Naive thymus-derived CD8-positive, alpha-beta T cell (primary cell): Measurements from ENCODE around the gene INPP5E. TPM values are rescaled to one million over a fixed set of nuclear protein-coding genes. Genes with fewer than 3 reads are reported as not detected.
A peak's percentile ranks its signal among the peaks of the same experiment; 100 is the strongest.

Experiments
- ATAC-seq, 2 donors: fragments of 150-1000 bp; cut with Tn5 transposase in 1 of 2; sonication (Bioruptor Pico), chemical (Tn5 transposase) in 1 of 2; 1 replicate in 1 of 2; 2 replicates in 1 of 2; pipeline ENCODE4 v1.10.0; 2021; ENCODE audit warnings: mild to moderate bottlenecking in 2 of 2, moderate library complexity in 2 of 2
- POLR2A ChIA-PET: fragments of 350-600 bp; sonication (Branson Sonifier 250); formaldehyde crosslinking; loops from one replicate; lab custom pipeline; 2021; ENCODE audit warnings: antibody characterized with exemption; lab: Charles Lee
- DNase-seq, 10 donors: peaks; one replicate each; pipeline versions ENCODE4 v3.0.0 to v3.0.0-alpha.2; 2020 to 2022
- H3K27ac Mint-ChIP-seq, 10 donors: one replicate each; pipeline ENCODE4 v1.8.0; 2020 to 2022; ENCODE audit warnings: mild to moderate bottlenecking in 10 of 10, mixed read lengths in 10 of 10, moderate library complexity in 4 of 10, inconsistent platforms in 1 of 10
- H3K27me3 Mint-ChIP-seq, 5 donors: one replicate each; pipeline ENCODE4 v1.8.0; 2021 to 2022; ENCODE audit warnings: mixed read lengths in 5 of 5
- H3K36me3 Mint-ChIP-seq, 3 donors: one replicate each; pipeline ENCODE4 v1.8.0; 2020 to 2022; ENCODE audit warnings: mixed read lengths in 3 of 3, mild to moderate bottlenecking in 2 of 3, inconsistent platforms in 1 of 3
- H3K4me1 Mint-ChIP-seq, 4 donors: one replicate each; pipeline ENCODE4 v1.8.0; 2021 to 2022; ENCODE audit warnings: mixed read lengths in 4 of 4
- H3K4me3 Mint-ChIP-seq, 10 donors: one replicate each; pipeline ENCODE4 v1.8.0; 2020 to 2022; ENCODE audit warnings: mild to moderate bottlenecking in 10 of 10, mixed read lengths in 10 of 10, moderate library complexity in 6 of 10, inconsistent platforms in 1 of 10
- H3K9me3 Mint-ChIP-seq, 9 donors: one replicate each; pipeline ENCODE4 v1.8.0; 2020 to 2022; ENCODE audit warnings: mixed read lengths in 9 of 9, mild to moderate bottlenecking in 3 of 9, inconsistent platforms in 1 of 9, moderate library complexity in 1 of 9
- polyA plus RNA-seq, 3 donors: library from polyadenylated mRNA; unstranded; fragments of 300-500 nt; fragmentation: Illumina TruSeq; gene quantifications; one replicate each; pipeline ENCODE4 v1.2.3, GENCODE V29; 2021
- total RNA-seq, 8 experiments: library from RNA in 2 of 8; stranded (reverse) in 2 of 8; gene quantifications; one replicate each; pipeline ENCODE4 v1.2.3 and lab custom pipeline; 2021 to 2026

Gene INPP5E
- total and polyA plus RNA-seq, 5 experiments from 2014 or later = 0.90 to 27.3 (median 4.4) TPM

DNA sequence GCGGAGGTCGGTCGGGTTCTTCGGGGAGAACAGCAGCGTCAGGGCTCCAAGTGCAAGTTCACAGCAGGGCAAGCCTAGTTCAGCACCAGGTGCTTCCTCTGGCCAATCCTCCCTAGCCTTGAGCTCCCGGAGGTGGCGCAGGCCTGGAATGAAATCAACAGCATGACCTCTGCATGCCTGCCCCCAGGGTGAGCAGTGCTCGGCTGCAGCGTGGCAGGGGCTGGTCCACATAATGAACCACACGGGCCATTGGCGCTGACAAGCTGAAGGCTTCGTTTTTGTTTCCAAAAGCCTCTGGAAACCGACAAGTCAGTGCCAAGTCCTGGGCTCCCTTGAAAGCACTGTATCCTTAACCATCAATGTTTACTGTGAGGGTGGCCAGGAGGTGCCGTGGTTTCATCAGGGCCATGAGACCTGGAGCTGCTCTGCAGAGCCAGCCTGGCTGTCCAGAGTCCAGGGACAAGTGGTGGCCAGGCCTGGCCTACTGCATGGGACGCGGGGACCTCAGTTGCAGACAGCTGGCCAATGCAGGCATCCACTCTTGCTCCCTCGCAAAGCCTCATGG is 2.1 kb upstream of the INPP5E start:
- Mint-ChIP-seq H3K27ac (peak overlapping the region in 4 of 10 donors; percentile 6 to 81 (median 50)), H3K27me3 (no peaks in the 10 kb centered on the region), H3K36me3 (peaks cover 0 to 56% (median 7%) of the 10 kb centered on the region in 3 donors), H3K9me3 (no peaks in the 10 kb centered on the region), H3K4me1 (peaks cover 9 to 19% (median 17%) of the 10 kb centered on the region in 4 donors), H3K4me3 (peak overlapping the region in 5 of 10 donors; percentile 33 to 70 (median 61))
- POLR2A ChIA-PET = no interaction called here
- no peak for DNase-seq
- no peak for ATAC-seq

DNA sequence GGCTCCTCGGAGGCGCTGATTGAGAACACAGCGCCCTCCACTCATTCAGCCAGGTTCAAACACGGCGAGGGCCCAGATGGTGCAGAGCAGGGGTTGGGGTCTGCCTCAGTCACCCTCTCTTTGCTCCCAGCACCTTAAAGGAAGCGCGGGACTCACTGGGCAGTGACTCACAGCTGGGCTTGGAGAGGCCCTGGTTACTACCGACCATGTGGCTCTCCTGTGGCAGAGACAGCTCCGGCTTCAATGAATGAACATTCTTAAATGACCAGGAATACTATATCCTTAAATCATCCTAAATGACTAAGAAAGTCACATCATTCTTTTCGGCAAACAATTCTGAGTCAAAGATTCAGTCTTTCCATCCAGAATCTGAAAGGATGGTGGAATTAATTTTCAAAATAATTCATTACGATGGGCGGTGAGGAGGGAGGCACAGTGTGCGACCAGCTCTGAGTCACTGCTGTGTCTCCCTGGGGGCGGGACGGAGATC is 1.6 kb upstream of the INPP5E start:
- H3K36me3 Mint-ChIP-seq = peaks cover 0 to 51% (median 4%) of the 10 kb centered on the region in 3 donors
- no peaks in the 10 kb centered on the region for H3K27me3 Mint-ChIP-seq
- peak overlapping the region in 3 of 10 donors; percentile 6 to 81 (median 62) for H3K27ac Mint-ChIP-seq
- POLR2A ChIA-PET = no interaction called here
- DNase-seq (no peak), ATAC-seq (no peak)
- no peaks in the 10 kb centered on the region for H3K9me3 Mint-ChIP-seq
- H3K4me1 Mint-ChIP-seq = peaks cover 9 to 24% (median 21%) of the 10 kb centered on the region in 4 donors
- H3K4me3 Mint-ChIP-seq = peak overlapping the region in 7 of 10 donors; percentile 4 to 70 (median 34)

DNA sequence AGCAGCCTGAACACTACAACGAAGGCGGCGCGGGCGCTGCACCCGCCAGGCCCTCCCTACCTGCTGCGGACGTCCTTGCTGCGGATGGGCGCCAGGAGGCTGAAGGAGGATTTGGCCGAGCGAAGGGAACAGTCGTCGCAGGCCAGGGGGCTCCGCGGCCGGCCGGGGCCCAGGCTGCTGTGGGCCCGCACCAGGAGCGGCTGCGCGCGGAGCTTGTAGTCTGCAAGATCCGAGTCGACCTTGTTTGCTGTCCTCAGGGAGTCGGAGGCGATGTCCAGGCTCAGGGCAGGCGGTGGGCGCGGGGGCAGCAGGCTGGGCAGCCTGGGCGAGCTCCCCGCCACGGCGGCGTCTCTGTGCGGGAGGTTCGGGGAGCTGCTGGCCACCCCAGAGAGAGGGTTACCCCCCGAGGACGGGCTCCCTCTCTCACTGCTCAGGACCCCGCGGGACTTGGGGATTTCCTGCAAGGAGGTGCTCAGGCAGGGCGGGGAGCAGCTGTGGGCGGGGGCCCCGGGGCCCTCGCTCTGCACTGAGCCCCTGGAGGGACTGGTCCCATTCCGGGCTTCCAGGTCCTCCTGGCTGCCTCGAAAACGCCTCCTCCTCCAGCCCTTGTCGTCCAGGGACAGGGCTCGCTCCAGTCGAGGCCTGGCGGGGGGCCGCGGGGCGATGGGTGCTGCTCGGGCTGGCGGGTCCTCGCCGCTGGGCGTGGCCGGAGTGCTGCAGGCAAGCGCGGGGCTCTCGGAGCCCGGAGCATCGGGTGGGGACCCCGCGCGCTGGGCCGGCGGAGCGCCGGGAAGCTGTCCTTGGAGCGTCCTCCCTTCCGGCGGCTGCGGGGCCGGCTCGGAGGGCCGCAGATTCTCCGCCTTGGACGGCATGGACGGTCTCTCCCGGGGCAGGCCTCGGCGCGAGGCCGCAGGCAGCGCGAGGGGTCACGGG is 831 bp downstream of the INPP5E start:
- ATAC-seq (peak; percentile 71 to 78), DNase-seq (peak; percentile 14 to 70 (median 50))
- H3K4me1 Mint-ChIP-seq = peaks cover 13 to 31% (median 26%) of the 10 kb centered on the region in 4 donors
- H3K27me3 Mint-ChIP-seq = no peaks in the 10 kb centered on the region
- H3K9me3 Mint-ChIP-seq = no peaks in the 10 kb centered on the region
- POLR2A ChIA-PET = interaction anchor here (0.7 to 2.3 kb wide), 3 partner anchors 10 to 39 kb away, joined by 3 to 6 read pairs (median 5); no protein-coding TSS in a partner anchor
- H3K4me3 Mint-ChIP-seq = peak overlapping the region; percentile 74 to 92 (median 82)
- peaks cover 0 to 27% (median 2%) of the 10 kb centered on the region in 3 donors for H3K36me3 Mint-ChIP-seq
- peak overlapping the region in 8 of 10 donors; percentile 28 to 88 (median 70) for H3K27ac Mint-ChIP-seq

DNA sequence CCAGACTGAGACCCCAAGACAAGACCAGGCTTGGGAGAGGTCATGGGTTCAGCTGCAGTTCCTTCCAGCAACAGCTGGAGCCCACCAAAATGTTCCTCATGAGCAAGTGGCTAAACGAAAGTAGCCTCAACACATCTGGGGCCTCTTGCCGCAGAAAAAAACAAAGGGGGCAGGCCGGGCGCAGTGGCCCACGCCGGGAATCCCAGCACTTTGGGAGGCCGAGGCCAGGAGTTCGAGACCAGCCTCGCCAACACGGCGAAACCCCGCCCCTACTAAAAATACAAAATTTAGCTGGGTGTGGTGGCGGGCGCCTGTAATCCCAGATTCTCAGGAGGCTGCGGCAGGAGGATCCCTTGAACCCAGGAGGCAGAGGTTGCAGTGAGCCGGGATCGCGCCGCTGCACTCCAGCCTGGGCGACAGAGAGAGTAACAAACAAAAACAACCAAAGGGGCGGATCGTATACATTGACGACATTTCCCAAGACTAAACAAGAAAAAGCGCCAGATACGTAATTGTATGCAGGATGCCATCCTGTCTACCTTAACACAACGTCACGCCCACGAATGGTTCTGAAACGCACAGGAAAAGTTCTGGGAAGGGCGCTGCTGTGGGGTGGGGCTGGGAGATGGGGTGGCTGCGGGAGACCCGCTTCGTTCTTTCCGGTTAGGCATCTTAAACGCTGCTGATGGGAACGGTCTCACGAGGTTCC is 1.7 kb downstream of the INPP5E start:
- POLR2A ChIA-PET = interaction anchor here (2.3 kb wide), 1 partner anchor 28 kb away, joined by 6 read pairs; no protein-coding TSS in a partner anchor
- ATAC-seq = no peak
- peak overlapping the region; percentile 28 to 88 (median 70) for H3K27ac Mint-ChIP-seq
- peaks cover 13 to 31% (median 26%) of the 10 kb centered on the region in 4 donors for H3K4me1 Mint-ChIP-seq
- H3K9me3 Mint-ChIP-seq = no peaks in the 10 kb centered on the region
- H3K4me3 Mint-ChIP-seq = peak overlapping the region; percentile 74 to 92 (median 82)
- H3K36me3 Mint-ChIP-seq = peaks cover 0 to 20% (median 2%) of the 10 kb centered on the region in 3 donors
- DNase-seq = no peak
- no peaks in the 10 kb centered on the region for H3K27me3 Mint-ChIP-seq

DNA sequence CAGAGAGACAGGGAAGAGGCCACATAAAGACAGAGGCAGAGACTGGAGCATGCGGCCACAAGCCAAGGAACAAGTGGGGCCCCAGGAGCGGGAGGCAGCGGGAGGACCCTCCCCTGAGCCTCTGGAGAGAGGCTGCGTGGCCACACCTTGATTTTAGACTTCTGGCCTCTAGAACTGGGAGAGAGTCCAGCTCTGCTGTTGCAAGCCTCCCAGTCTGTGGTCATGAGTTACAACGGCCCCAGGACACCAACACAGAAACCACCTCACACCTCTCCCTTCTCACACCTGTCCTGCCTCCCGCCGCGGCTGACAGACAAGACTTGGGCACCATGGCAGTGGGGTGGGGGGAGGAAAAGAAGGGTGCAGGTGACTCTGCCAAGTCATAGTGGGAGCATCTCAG is 2.2 kb downstream of the INPP5E start:
- Mint-ChIP-seq H3K36me3 (peaks cover 0 to 14% (median 2%) of the 10 kb centered on the region in 3 donors), H3K27ac (peak overlapping the region in 4 of 10 donors; percentile 61 to 83 (median 70)), H3K4me3 (peak overlapping the region; percentile 59 to 92 (median 81)), H3K27me3 (no peaks in the 10 kb centered on the region), H3K4me1 (peaks cover 13 to 31% (median 26%) of the 10 kb centered on the region in 4 donors), H3K9me3 (no peaks in the 10 kb centered on the region)
- DNase-seq (no peak), ATAC-seq (no peak)
- POLR2A ChIA-PET = interaction anchor here (2.3 kb wide), 1 partner anchor 28 kb away, joined by 6 read pairs; no protein-coding TSS in a partner anchor

DNA sequence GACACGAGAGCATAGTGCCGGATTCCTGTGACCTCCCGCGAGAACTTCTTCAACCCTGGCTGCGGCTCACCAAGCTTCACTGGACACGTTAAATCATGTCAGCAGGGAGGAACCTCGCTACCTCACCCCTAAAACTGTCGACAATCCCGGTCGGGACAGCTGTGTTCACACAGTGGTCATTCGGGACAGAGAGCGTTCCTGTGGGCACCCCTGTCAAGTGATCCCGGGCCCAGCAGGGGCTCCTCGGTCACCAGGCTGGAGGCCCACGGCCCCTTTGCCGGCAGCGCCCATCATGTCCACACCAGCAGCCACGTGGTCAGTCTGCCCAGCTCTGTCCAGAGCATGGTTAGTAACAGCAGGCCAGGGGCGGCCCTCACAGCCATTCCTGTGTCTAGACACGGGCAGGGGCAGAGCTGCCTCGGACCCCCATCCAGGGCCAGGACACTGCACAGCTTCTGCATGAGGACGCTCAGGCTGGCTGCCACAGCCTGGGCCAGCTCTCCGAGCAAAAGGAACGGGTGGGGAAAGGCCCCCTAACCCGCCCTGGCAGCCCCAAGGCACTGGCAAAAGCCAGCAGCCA is 3.5 kb downstream of the INPP5E start:
- ATAC-seq (no peak), DNase-seq (no peak)
- no peaks in the 10 kb centered on the region for H3K27me3 Mint-ChIP-seq
- H3K9me3 Mint-ChIP-seq = no peaks in the 10 kb centered on the region
- peaks cover 0 to 4% (median 0%) of the 10 kb centered on the region in 3 donors for H3K36me3 Mint-ChIP-seq
- POLR2A ChIA-PET = no interaction called here
- H3K4me3 Mint-ChIP-seq = peak overlapping the region in 7 of 10 donors; percentile 33 to 92 (median 81)
- H3K27ac Mint-ChIP-seq = peak overlapping the region in 2 of 10 donors; percentile 46 to 72
- peaks cover 13 to 31% (median 26%) of the 10 kb centered on the region in 4 donors for H3K4me1 Mint-ChIP-seq

DNA sequence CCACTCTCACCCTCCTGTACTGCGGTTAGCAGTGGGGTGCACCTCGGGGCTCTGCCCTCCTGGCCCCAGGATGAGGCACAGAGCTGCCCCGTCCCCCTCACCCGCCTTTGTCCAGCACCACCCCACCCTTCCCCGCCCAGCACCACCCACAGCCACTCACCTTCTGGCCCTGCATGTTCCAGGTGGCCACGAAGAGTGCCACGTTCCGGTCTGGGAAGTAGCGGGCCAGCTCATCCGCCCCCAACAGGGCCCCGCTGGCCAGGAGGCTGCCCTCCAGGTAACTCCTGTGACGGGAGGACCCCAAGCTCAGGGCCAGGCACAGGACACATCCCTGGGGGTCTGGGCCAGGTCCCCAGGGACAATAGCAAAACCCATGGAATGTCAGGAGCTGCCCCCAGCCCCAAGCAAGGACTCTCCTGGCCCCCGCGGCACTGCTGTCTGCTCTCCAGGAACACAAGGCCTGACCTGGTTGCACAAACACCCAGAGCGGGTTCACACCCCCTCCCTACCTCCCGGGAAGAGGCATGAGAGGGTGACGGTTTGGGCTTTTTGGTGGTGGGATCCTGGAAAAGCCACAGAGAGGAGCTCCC is 5.0 kb downstream of the INPP5E start:
- peaks cover 0 to 11% (median 0%) of the 10 kb centered on the region in 3 donors for H3K36me3 Mint-ChIP-seq
- POLR2A ChIA-PET = interaction anchor here (0.5 kb wide), 1 partner anchor 13 kb away, joined by 4 read pairs; no protein-coding TSS in a partner anchor

DNA sequence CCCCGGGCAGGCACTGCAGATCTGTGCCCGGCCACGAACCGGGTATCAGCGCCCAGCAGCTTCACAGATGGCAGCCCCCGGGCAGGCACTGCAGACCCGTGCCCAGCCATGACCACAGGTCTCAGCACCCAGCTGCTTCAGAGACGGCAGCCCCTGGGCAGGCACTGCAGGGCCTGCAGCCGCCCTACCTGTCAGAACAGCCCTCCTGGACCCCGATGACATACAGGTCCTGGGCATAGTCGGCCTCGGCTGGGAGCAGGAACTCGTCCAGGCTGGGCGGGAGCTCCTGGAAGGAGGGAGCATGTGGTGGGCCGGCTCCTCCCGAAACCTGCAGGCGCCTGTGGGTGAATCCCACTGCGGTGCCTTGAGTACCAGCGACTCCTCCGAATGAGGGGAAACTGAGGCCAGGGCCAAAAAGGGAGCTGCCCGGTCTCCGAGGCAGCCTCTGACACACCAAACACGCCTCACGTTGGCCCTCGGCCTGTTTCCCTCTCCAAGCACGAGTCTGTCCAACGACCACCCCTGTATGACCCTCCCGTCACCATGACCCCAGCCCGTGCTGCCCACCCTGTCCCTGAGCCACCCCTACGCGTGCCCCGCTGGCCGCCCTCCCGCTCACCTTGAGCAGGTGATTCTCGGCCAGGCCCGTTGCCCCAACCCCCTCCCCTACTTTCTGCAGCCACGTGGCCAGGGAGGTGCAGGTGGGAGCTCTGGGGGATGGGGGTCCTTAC is 5.6 kb downstream of the INPP5E start:
- no peak for DNase-seq
- H3K36me3 Mint-ChIP-seq = peaks cover 0 to 12% (median 0%) of the 10 kb centered on the region in 3 donors
- ATAC-seq = no peak
- H3K27me3 Mint-ChIP-seq = no peaks in the 10 kb centered on the region
- H3K9me3 Mint-ChIP-seq = no peaks in the 10 kb centered on the region
- H3K27ac Mint-ChIP-seq = no peak overlapping the region
- no peak overlapping the region for H3K4me3 Mint-ChIP-seq
- peaks cover 13 to 28% (median 26%) of the 10 kb centered on the region in 4 donors for H3K4me1 Mint-ChIP-seq
- POLR2A ChIA-PET = interaction anchor here (0.5 kb wide), 1 partner anchor 13 kb away, joined by 4 read pairs; no protein-coding TSS in a partner anchor

More for the DNA sequence above, 5.0 kb downstream of the INPP5E start:
- Mint-ChIP-seq H3K27me3 (no peaks in the 10 kb centered on the region), H3K27ac (no peak overlapping the region), H3K4me3 (no peak overlapping the region), H3K9me3 (no peaks in the 10 kb centered on the region), H3K4me1 (peaks cover 13 to 28% (median 26%) of the 10 kb centered on the region in 4 donors)
- DNase-seq (no peak), ATAC-seq (no peak)

DNA sequence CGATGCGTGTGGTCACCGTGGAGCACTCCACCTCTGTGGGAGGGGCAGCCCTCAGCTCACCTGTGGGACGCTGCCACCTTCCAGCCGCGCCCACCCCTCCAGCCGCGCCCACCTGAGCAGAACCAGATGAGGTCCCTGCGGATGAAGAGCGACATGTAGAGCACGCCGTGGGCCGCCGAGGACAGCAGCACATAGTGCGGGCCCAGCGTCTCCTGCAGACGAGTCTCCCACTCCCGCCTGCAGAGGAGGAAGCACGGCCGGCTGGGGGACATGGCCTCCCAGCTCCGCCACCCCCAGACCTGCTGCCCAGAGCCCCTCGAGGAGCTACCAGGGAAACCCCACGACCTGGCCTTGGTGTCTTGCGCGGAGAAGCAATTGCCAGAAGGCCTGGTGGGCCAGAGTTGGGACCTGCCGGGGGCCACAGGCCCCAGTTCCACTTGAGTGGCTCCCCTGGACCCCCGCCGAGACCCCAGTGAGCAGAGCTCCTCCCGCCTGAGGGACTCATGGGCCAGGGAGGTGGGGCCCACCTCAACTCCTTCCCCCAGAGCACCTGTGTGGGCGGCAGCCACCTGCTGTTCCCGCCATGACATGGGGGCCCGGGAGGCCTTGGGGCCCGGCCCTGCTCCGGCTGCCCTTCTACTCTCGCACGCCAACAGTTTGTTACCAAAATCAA is 6.5 kb downstream of the INPP5E start:
- Mint-ChIP-seq H3K9me3 (no peaks in the 10 kb centered on the region), H3K27me3 (no peaks in the 10 kb centered on the region), H3K4me3 (no peak overlapping the region), H3K4me1 (peaks cover 11 to 25% (median 23%) of the 10 kb centered on the region in 4 donors), H3K36me3 (peaks cover 0 to 13% (median 0%) of the 10 kb centered on the region in 3 donors), H3K27ac (no peak overlapping the region)
- ATAC-seq (no peak), DNase-seq (no peak)
- POLR2A ChIA-PET = no interaction called here

DNA sequence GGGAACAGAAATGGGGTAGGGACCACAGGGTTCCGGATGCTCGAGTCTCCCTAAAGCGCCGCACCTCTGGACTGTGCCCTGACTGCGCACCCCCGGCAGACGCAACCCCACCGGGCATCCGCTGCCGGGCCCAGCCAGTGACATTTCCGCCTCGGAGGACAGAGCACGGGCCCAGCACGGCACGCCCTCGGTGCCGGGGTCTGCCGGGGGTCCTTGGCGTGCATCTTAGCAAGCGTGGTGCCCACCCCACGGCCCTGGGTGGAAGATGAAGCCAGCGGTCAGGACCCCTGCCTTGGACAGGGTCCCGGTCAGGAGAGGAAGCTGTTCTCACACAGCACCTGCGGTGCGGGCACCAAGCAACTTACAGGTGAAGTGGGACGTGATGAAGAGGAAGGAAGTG is 7.1 kb downstream of the INPP5E start:
- H3K4me1 Mint-ChIP-seq = peaks cover 11 to 20% (median 17%) of the 10 kb centered on the region in 4 donors
- no peak overlapping the region for H3K27ac Mint-ChIP-seq
- H3K9me3 Mint-ChIP-seq = no peaks in the 10 kb centered on the region
- H3K36me3 Mint-ChIP-seq = peaks cover 0 to 13% (median 0%) of the 10 kb centered on the region in 3 donors
- POLR2A ChIA-PET = no interaction called here
- ATAC-seq (no peak), DNase-seq (no peak)
- no peak overlapping the region for H3K4me3 Mint-ChIP-seq
- no peaks in the 10 kb centered on the region for H3K27me3 Mint-ChIP-seq
